Esophagus muscularis mucosa (tissue), 4 donors: ENCODE measurements around the gene SLC2A3. TPM values are rescaled to one million over a fixed set of nuclear protein-coding genes. Genes with fewer than 3 reads are reported as not detected.
A peak's percentile ranks its signal among the peaks of the same experiment; 100 is the strongest.
"Not testable (repeated sequence)": the region's sequence is repeated elsewhere in the genome, so short reads cannot be mapped to it uniquely, and the experiment has no call there.

Experiments used
- DNase-seq: peaks from one replicate; pipeline ENCODE4 v3.0.0-alpha.2; 2017; ENCODE audit errors: extremely low spot score
- H3K27ac ChIP-seq, 4 donors: fragments of 200-600 bp; sonication (generic); replicated peaks in 1 of 4; 1 replicate in 3 of 4; 2 replicates in 1 of 4; pipeline ENCODE4 v1.5.1; 2016 to 2019; ENCODE audit warnings: mild to moderate bottlenecking in 1 of 4
- H3K27me3 ChIP-seq, 4 donors: fragments of 200-600 bp; sonication (generic); one replicate each; pipeline versions ENCODE4 v1.5.1 to v1.6.0; 2016 to 2019
- H3K36me3 ChIP-seq, 4 donors: fragments of 200-600 bp; sonication (generic); one replicate each; pipeline ENCODE4 v1.5.1; 2016 to 2019
- H3K4me1 ChIP-seq, 4 donors: fragments of 200-600 bp; sonication (generic); one replicate each; pipeline ENCODE4 v1.5.1; 2016 to 2019
- H3K4me3 ChIP-seq, 4 donors: fragments of 200-600 bp; sonication (generic); 1 replicate in 2 of 4; 2 replicates in 2 of 4; pipeline ENCODE4 v1.5.1; 2016 to 2019; ENCODE audit warnings: mild to moderate bottlenecking in 4 of 4, moderate library complexity in 1 of 4
- H3K9me3 ChIP-seq, 4 donors: fragments of 200-600 bp; sonication (generic); 1 replicate in 3 of 4; 2 replicates in 1 of 4; pipeline ENCODE4 v1.5.1; 2016 to 2019
- EP300 ChIP-seq: sonication (generic); formaldehyde crosslinking; IDR thresholded peaks from one replicate; pipeline ENCODE4 v1.6.1; 2017; ENCODE audit warnings: antibody characterized with exemption
- POLR2A ChIP-seq: fragments of 450-650 bp; IDR thresholded peaks from one replicate; pipeline ENCODE4 v1.6.1; 2017; ENCODE audit warnings: antibody characterized with exemption, moderate library complexity, mild to moderate bottlenecking, low read depth
- POLR2AphosphoS5 ChIP-seq, 2 donors: sonication (generic); formaldehyde crosslinking; IDR thresholded peaks; one replicate each; pipeline ENCODE4 v1.6.1; 2017; ENCODE audit warnings: antibody characterized with exemption in 2 of 2
- WGBS: methylation state at CpG from one replicate; pipeline ENCODE4 v1.1.5; 2018; 5-methylcytosine and 5-hydroxymethylcytosine counted together
- intact Hi-C: fragments of 100-400 bp; cut with DNase I; formaldehyde crosslinking; loops from one replicate; pipeline ENCODE4 v1.15.1; 2023
- total RNA-seq, 4 donors: library from RNA; depleted of rRNA; stranded (reverse); fragments of >200 nt; gene quantifications; one replicate each; pipeline versions ENCODE4 v1.1.0 to v1.2.1, GENCODE V29; 2016
- TF ChIP-seq, protein P1 (sequence below), 3 experiments: fragments of 200-600 bp in 2 of 3; fragments of 450-650 bp in 1 of 3; sonication (generic) in 2 of 3; IDR thresholded peaks; one replicate each; pipeline ENCODE4 v1.5.1; 2017 to 2019; ENCODE audit warnings: antibody characterized with exemption in 3 of 3, mild to moderate bottlenecking in 2 of 3, moderate library complexity in 1 of 3

The SLC2A3 gene
- total RNA-seq, 4 donors from 2014 or later: 10.7 to 102 (median 13.5) TPM

DNA sequence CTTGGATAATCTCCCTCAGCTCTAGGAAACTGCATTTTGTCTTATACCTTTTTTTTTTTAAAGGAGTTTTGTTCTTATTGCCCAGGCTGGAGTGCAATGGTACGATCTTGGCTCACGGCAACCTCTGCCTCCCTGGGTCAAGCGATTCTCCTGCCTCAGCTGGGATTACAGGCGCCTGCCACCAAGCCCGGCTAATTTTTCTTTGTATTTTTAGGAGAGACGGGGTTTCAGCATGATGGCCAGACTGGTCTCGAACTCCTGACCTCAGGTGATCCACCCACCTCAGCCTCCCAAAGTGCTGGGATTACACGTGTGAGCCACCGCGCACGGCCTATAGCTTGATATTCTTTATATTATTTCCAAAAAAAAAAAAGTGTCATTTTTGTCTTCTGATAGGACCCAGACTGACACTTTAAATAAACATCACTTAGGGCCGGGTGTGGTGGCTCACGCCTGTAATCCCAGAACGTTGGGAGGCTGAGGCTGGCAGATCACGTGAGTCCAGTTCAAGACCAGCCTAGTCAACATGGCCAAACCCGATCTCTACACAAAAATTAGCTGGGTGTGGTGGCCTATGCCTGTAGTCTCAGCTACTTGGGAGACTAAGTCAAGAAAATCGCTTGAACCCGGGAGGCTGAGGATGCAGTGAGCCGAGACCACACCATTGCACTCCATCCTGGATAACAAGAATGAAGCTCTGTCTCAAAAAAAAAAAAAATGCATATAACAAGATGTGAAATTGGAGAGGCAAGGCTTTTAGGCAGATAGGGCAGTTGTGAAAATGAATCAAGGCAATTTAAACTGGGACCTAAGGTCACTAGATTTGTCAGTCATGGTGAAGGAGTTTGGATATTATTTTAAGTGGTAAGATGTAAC is 18.4 kb downstream of the SLC2A3 start:
- H3K4me3 ChIP-seq: no peak overlapping the region
- WGBS: 95% methylated on average over 19 of the region's 19 CpGs
- H3K27ac ChIP-seq: no peak overlapping the region
- H3K9me3 ChIP-seq: no peaks in the 10 kb centered on the region
- intact Hi-C loops: no loop called here
- peaks cover 0 to 9% (median 3%) of the 10 kb centered on the region in 4 donors for H3K4me1 ChIP-seq
- DNase-seq: no peak
- TF ChIP-seq EP300: no peak
- TF ChIP-seq POLR2AphosphoS5 (IDR thresholded peaks at IDR 0.05): no peak
- TF ChIP-seq POLR2A: no peak
- TF ChIP-seq, protein P1, sequence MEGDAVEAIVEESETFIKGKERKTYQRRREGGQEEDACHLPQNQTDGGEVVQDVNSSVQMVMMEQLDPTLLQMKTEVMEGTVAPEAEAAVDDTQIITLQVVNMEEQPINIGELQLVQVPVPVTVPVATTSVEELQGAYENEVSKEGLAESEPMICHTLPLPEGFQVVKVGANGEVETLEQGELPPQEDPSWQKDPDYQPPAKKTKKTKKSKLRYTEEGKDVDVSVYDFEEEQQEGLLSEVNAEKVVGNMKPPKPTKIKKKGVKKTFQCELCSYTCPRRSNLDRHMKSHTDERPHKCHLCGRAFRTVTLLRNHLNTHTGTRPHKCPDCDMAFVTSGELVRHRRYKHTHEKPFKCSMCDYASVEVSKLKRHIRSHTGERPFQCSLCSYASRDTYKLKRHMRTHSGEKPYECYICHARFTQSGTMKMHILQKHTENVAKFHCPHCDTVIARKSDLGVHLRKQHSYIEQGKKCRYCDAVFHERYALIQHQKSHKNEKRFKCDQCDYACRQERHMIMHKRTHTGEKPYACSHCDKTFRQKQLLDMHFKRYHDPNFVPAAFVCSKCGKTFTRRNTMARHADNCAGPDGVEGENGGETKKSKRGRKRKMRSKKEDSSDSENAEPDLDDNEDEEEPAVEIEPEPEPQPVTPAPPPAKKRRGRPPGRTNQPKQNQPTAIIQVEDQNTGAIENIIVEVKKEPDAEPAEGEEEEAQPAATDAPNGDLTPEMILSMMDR (IDR thresholded peaks at IDR 0.05): no peak
- H3K36me3 ChIP-seq: peaks cover 27 to 39% (median 33%) of the 10 kb centered on the region in 4 donors
- H3K27me3 ChIP-seq: peaks cover 0 to 7% (median 0%) of the 10 kb centered on the region in 4 donors

DNA sequence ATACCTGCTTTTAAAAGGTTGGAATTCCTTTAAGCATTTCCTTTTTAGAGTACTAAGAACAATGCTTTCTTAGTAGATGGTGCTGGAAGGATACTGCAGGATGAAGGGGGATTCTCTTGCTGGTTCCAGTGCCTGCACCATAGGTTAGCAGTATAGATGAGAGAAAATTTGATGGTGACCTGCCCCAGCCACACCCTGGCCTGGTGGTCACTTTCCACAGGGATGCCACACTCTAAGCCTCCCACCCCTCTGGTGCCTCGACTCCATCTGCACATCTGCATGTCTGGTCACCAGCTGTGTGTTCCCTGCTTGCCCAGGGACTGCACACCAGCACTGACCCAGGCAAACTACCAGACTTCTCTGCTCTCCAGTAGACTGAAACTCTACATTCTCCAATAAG is 19.1 kb downstream of the SLC2A3 start:
- intact Hi-C loops: no loop called here
- 75% methylated on average over 1 of the region's 1 CpG for WGBS

DNA sequence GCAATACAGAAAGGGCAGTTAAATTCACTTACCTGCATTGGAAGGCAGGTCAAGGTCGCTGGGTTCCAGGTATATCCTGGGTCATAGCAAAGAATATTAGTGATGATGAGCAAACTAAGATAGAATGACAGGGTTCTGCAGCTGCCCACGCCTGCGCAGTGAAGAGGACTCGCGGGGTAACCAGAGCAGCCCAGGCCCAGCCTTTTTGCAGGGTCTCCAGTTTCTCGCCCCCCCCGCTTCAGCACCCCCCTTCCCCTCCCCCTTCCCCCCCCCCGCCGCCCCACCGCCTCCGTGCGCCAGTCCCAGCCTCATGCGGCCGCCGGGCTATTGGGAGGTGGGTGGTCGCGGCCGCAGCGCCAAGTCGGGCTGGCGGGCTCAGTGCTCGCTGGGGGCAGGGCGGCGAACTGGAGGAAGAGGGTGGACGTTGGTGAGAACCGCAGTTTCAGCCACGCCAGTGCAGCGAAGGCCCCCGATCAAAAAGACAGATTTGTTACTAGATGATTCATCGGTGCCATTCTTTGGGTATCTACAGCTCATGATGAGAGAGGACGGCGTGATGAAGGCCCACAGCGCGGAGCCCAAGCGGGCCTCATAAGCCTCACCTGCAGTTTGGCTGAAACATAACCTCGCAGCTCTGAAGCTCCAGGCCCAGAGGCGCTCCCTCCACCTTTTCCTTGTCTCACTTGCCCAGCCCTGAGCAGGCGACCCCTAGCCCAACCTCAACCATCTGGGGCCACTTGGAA is 20.2 kb downstream of the SLC2A3 start:
- no peaks in the 10 kb centered on the region for H3K9me3 ChIP-seq
- no peak overlapping the region for H3K27ac ChIP-seq
- H3K36me3 ChIP-seq: peaks cover 9 to 21% (median 15%) of the 10 kb centered on the region in 4 donors
- 28% methylated on average over 33 of the region's 38 CpGs for WGBS
- peaks cover 0 to 9% (median 3%) of the 10 kb centered on the region in 4 donors for H3K4me1 ChIP-seq
- peak overlapping the region; percentile 25 to 37 (median 28) for H3K4me3 ChIP-seq
- DNase-seq: no peak
- peaks cover 0 to 7% (median 0%) of the 10 kb centered on the region in 4 donors for H3K27me3 ChIP-seq
- intact Hi-C loops: no loop called here
- TF ChIP-seq POLR2AphosphoS5 (IDR thresholded peaks at IDR 0.05) (no peak), EP300 (no peak), POLR2A (no peak)
- TF ChIP-seq, protein P1 (IDR thresholded peaks at IDR 0.05): no peak

More for the DNA sequence above, 19.1 kb downstream of the SLC2A3 start:
- TF ChIP-seq POLR2A (no peak), POLR2AphosphoS5 (IDR thresholded peaks at IDR 0.05) (no peak), EP300 (no peak)
- TF ChIP-seq, protein P1 (IDR thresholded peaks at IDR 0.05): no peak
- H3K27ac ChIP-seq: no peak overlapping the region
- DNase-seq: no peak
- no peak overlapping the region for H3K4me3 ChIP-seq
- peaks cover 0 to 7% (median 0%) of the 10 kb centered on the region in 4 donors for H3K27me3 ChIP-seq
- H3K36me3 ChIP-seq: peaks cover 20 to 32% (median 26%) of the 10 kb centered on the region in 4 donors
- H3K4me1 ChIP-seq: peaks cover 0 to 9% (median 3%) of the 10 kb centered on the region in 4 donors
- no peaks in the 10 kb centered on the region for H3K9me3 ChIP-seq

DNA sequence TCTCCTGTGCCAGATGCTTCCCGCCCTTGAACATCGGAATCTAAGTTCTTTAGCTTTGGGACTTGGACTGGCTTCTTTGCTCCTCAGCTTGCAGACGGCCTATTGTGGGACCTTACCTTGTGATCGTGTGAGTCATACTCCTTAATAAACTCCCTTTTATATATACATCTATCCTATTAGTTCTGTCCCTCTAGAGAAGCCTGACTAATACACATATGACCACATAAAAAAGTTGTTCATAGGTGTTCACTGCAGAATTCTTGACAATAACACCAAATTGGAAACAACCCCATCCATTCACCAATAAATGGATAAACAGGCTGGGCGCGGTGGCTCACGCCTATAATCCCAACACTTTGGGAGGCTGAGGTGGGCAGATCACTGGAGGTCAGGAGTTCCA is 25.9 kb downstream of the SLC2A3 start:
- H3K27ac ChIP-seq, H3K4me3 ChIP-seq, H3K27me3 ChIP-seq, DNase-seq, H3K4me1 ChIP-seq, H3K36me3 ChIP-seq, intact Hi-C loops, H3K9me3 ChIP-seq: not testable (repeated sequence)
- WGBS: 83% methylated on average over 7 of the region's 7 CpGs

DNA sequence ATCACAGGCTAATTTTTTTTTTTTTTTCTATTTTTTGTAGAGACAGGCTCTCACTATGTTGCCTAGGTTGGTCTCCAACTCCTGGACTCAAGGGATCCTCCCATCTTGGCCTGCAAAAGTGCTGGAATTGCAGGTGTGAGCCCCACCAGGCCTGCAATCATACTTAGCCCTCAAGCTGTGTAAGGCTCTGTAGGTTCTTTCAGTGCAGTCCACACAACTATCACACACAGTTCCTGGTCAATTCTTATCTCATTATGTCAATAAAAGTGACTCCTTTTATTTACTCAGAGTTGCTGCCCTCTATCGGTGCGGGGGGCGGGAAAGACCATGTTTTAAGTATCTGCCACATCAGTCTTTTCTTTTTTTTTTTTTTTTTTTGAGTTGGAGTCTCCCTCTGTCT is 29.0 kb downstream of the SLC2A3 start:
- intact Hi-C loops: loop anchor here (5.0 kb wide), 1 partner anchor 110 kb away; no protein-coding TSS in a partner anchor
- TF ChIP-seq, protein P1 (IDR thresholded peaks at IDR 0.05): no peak
- TF ChIP-seq EP300: no peak
- TF ChIP-seq POLR2A: no peak
- no peak for TF ChIP-seq POLR2AphosphoS5 (IDR thresholded peaks at IDR 0.05)
- H3K4me1 ChIP-seq: no peaks in the 10 kb centered on the region
- H3K36me3 ChIP-seq: no peaks in the 10 kb centered on the region
- no peaks in the 10 kb centered on the region for H3K9me3 ChIP-seq
- no peaks in the 10 kb centered on the region for H3K27me3 ChIP-seq
- no peak overlapping the region for H3K4me3 ChIP-seq
- no peak for DNase-seq
- 60% methylated on average over 3 of the region's 3 CpGs for WGBS
- no peak overlapping the region for H3K27ac ChIP-seq

DNA sequence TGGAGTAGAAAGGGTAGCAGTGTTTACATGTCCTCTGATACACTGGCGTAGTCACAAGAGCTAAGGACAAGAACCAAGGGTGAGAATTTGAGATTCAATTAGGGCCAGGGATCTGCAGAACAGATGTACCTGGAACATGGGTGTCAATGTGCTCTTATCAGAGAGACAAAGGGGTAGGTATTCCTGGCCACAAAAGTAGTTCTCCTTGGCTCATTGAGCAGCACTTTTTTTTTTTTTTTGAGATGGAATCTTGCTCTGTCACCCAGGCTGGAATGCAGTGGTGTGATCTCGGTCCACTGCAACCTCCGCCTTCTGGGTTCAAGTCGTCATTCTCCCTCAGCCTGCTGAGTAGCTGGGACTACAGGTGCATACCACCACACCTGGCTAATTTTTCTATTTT is 29.7 kb downstream of the SLC2A3 start:
- H3K27me3 ChIP-seq, H3K4me3 ChIP-seq, DNase-seq, H3K4me1 ChIP-seq, H3K27ac ChIP-seq, H3K36me3 ChIP-seq, H3K9me3 ChIP-seq: not testable (repeated sequence)
- intact Hi-C loops: loop anchor here (5.0 kb wide), 1 partner anchor 109 kb away; no protein-coding TSS in a partner anchor
- 84% methylated on average over 4 of the region's 4 CpGs for WGBS

DNA sequence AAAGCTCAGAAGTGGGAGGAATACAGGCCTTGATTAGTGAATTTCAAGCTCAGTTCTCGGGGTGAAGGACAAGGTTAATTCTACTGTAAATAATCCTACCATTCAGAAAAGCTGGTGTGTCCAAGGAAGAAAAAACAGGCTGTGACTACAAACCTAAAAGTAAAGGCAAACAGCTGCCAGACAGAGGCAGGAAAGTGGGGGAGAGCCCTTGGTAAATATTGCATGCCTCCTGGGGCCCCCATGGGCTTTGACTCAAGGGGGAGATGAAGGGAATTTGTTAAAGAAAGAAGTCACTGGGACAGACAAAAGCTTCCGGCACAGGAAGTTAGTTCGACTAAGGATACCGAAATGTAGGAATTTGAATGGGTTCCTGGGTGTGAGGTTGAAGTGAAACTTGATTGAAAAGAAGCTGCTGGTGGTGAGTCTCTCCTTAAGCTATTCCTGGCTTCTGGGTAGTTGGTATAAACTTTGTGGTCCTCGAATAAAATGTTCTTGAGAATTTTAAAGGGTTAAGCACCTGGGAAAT is 30.3 kb downstream of the SLC2A3 start:
- not testable (repeated sequence) for H3K27ac ChIP-seq, H3K9me3 ChIP-seq, H3K4me3 ChIP-seq, H3K36me3 ChIP-seq, H3K4me1 ChIP-seq, DNase-seq, H3K27me3 ChIP-seq
- 39% methylated on average over 5 of the region's 5 CpGs for WGBS
- intact Hi-C loops: loop anchor here (5.0 kb wide), 1 partner anchor 108 kb away; no protein-coding TSS in a partner anchor
